ENCODE data around the gene PEBP1. TPM values are rescaled to one million over a fixed set of nuclear protein-coding genes. Genes with fewer than 3 reads are reported as not detected.

The PEBP1 gene
- total RNA-seq, 1 experiment from 2014 or later, result 320 TPM

- Histone ChIP-seq H2BK15ac (ENCODE audit: low read depth, low read length) (no peak overlapping the region), H3K18ac (ENCODE audit: insufficient read length, low read depth, low read length) (no peak overlapping the region), H3K79me2 (ENCODE audit: insufficient read depth, low read length) (no peaks in the 10 kb centered on the region), H2BK5ac (ENCODE audit: insufficient read length, low read length) (no peak overlapping the region), H2BK20ac (ENCODE audit: low read depth, low read length, poor library complexity, severe bottlenecking) (no peak overlapping the region), H3K4me2 (ENCODE audit: insufficient read depth, insufficient read length, low read length) (no peak overlapping the region), H3K14ac (ENCODE audit: insufficient read depth, low read length) (no peak overlapping the region), H2BK12ac (ENCODE audit: insufficient read length, low read depth, low read length) (no peak overlapping the region), H3K9ac (ENCODE audit: extremely low read depth, insufficient read length, low read length) (no peak overlapping the region), H3K23ac (ENCODE audit: insufficient read length, low read depth, low read length) (no peak overlapping the region), H2BK120ac (ENCODE audit: low read depth, low read length, poor library complexity, severe bottlenecking) (no peak overlapping the region), H3T11ph (ENCODE audit: low read length) (no peak overlapping the region), H3K56ac (ENCODE audit: insufficient read length, low read depth, low read length) (no peak overlapping the region), H4K91ac (ENCODE audit: insufficient read length, low read depth, low read length) (no peak overlapping the region), H2AK5ac (ENCODE audit: insufficient read length, low read length) (no peak overlapping the region), H4K8ac (replicated peaks; ENCODE audit: insufficient read length, low read depth, low read length) (no peak overlapping the region), H3K27me3 (ENCODE audit: insufficient read depth, low read length) (no peaks in the 10 kb centered on the region), H4K20me1 (ENCODE audit: control insufficient read depth, insufficient read depth, insufficient read length) (no peaks in the 10 kb centered on the region), H3K4me1 (ENCODE audit: insufficient read depth, low read length) (peaks cover 2% of the 10 kb centered on the region; the same call in 1 of the 2 replicates), H3K9me3 (ENCODE audit: control insufficient read depth, low read depth, low read length) (no peaks in the 10 kb centered on the region), H3K23me2 (ENCODE audit: insufficient read length, low read depth, low read length, poor library complexity, severe bottlenecking) (no peaks in the 10 kb centered on the region), H3K79me1 (ENCODE audit: insufficient read depth, low read depth, low read length, poor library complexity, severe bottlenecking) (no peaks in the 10 kb centered on the region), H3K27ac (ENCODE audit: insufficient read length, low read depth, low read length) (no peak overlapping the region), H3K4ac (ENCODE audit: low read depth, low read length) (no peak overlapping the region), H4K5ac (ENCODE audit: insufficient read length, low read depth, low read length) (no peak overlapping the region), H2AFZ (ENCODE audit: low read length) (no peak overlapping the region)
- Mint-ChIP-seq H3K4me3 (no peak overlapping the region), H3K36me3 (ENCODE audit: insufficient read depth in 1 of 3, low read depth in 3 of 3) (peaks cover under 1 to 6% (median 5%) of the 10 kb centered on the region in 3 experiments; a peak in 4 of 7 replicates), H3K9me3 (0 out of 5 replicates have a peak, but pooled peaks cover 0 to 5% of the 10 kb centered on the region in 2 experiments), H3K27me3 (ENCODE audit: low read depth) (no peaks in the 10 kb centered on the region), H3K27ac (no peak overlapping the region), H3K4me1 (peaks cover 9 to 11% of the 10 kb centered on the region in 2 experiments)
- no peak for DNase-seq
- no peak for TF ChIP-seq CTCF (conservative IDR thresholded peaks at IDR 0.05)
- no CpG with 5 or more reads among the region's 4 CpGs for WGBS (ENCODE audit: extremely low coverage, insufficient read length, low lambda C conversion rate)
Observed at GRCh38 chr12:118125743-118126118, 10.2 kb upstream of the PEBP1 start.
